B cell (primary cell): ENCODE data around the gene LRIT3.
A peak's percentile ranks its signal among the peaks of the same experiment; 100 is the strongest.

Experiments used
- EZH2 ChIP-seq: IDR thresholded peaks from 2 replicates; pipeline ENCODE4 v1.6.1; 2012; ENCODE audit warnings: borderline replicate concordance, low read depth, mild to moderate bottlenecking, moderate library complexity, low read length; ENCODE audit not compliant: insufficient read depth, poor library complexity, severe bottlenecking
- TF ChIP-seq, protein P1 (sequence below): fragments of 200-600 bp; IDR thresholded peaks from one replicate; pipeline ENCODE4 v1.8.0; 2022; ENCODE audit warnings: antibody characterized with exemption, mild to moderate bottlenecking

- TF ChIP-seq, protein P1, sequence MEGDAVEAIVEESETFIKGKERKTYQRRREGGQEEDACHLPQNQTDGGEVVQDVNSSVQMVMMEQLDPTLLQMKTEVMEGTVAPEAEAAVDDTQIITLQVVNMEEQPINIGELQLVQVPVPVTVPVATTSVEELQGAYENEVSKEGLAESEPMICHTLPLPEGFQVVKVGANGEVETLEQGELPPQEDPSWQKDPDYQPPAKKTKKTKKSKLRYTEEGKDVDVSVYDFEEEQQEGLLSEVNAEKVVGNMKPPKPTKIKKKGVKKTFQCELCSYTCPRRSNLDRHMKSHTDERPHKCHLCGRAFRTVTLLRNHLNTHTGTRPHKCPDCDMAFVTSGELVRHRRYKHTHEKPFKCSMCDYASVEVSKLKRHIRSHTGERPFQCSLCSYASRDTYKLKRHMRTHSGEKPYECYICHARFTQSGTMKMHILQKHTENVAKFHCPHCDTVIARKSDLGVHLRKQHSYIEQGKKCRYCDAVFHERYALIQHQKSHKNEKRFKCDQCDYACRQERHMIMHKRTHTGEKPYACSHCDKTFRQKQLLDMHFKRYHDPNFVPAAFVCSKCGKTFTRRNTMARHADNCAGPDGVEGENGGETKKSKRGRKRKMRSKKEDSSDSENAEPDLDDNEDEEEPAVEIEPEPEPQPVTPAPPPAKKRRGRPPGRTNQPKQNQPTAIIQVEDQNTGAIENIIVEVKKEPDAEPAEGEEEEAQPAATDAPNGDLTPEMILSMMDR = peak; percentile 39
- TF ChIP-seq EZH2 = no peak
These were observed 43.9 kb upstream of the LRIT3 start for GRCh38 chr4:109803924-109804571.
